ENCODE results near the gene OGDH. TPM values are rescaled to one million over a fixed set of nuclear protein-coding genes. Genes with fewer than 3 reads are reported as not detected.

Gene OGDH
- total and polyA plus RNA-seq, 4 donors: 10.8 to 71.2 (median 41.2) TPM

DNA sequence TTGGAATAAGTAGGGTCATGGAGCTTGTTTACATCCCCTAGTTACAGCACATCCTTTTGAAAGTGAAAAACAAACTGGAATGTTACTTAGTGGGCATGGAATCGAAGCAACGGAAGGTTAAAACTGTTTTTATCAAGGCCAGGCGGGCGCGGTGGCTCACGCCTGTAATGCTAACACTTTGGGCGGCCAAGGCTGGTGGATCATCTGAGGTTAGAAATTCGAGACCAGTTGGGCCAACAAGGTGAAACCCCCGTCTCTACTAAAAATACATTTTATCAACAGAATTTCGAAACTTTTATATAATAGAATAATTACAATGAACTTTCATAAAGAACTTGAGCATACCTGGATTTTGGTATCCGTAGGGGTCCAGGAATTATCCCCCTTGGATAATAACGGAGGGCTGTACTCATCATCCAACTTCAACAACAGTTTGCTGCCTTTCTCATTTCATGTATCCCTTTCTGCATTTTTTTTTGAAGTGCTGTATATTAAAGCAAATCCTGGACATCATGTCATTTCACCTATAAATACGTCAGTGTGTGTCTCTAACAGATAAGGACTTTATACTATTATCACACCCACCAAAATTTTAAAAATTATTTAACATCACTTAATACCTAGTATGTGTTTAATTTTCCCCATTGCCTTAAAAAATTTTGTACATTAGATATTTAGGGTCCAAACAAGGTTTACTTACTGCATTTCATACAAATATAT lies 23.1 kb upstream of the OGDH start:
- peak overlapping the region in 2 of 3 donors; percentile 22 to 59 for H3K4me3 ChIP-seq (ENCODE audit: low read depth in 1 of 3, low read length in 3 of 3)
- no peak for DNase-seq (ENCODE audit: low spot score)
- WGBS: 90% methylated on average over 13 of the region's 13 CpGs
- H3K4me1 ChIP-seq (ENCODE audit: control insufficient read depth in 4 of 4, insufficient read depth in 4 of 4, low read length in 3 of 4): peaks cover 4 to 20% (median 8%) of the 10 kb centered on the region in 4 donors
- peak overlapping the region; percentile 84 to 98 for H3K27ac ChIP-seq (ENCODE audit: low read depth in 1 of 2, low read length in 2 of 2)
- TF ChIP-seq, protein P1, sequence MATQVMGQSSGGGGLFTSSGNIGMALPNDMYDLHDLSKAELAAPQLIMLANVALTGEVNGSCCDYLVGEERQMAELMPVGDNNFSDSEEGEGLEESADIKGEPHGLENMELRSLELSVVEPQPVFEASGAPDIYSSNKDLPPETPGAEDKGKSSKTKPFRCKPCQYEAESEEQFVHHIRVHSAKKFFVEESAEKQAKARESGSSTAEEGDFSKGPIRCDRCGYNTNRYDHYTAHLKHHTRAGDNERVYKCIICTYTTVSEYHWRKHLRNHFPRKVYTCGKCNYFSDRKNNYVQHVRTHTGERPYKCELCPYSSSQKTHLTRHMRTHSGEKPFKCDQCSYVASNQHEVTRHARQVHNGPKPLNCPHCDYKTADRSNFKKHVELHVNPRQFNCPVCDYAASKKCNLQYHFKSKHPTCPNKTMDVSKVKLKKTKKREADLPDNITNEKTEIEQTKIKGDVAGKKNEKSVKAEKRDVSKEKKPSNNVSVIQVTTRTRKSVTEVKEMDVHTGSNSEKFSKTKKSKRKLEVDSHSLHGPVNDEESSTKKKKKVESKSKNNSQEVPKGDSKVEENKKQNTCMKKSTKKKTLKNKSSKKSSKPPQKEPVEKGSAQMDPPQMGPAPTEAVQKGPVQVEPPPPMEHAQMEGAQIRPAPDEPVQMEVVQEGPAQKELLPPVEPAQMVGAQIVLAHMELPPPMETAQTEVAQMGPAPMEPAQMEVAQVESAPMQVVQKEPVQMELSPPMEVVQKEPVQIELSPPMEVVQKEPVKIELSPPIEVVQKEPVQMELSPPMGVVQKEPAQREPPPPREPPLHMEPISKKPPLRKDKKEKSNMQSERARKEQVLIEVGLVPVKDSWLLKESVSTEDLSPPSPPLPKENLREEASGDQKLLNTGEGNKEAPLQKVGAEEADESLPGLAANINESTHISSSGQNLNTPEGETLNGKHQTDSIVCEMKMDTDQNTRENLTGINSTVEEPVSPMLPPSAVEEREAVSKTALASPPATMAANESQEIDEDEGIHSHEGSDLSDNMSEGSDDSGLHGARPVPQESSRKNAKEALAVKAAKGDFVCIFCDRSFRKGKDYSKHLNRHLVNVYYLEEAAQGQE (IDR thresholded peaks at IDR 0.05): no peak
- TF ChIP-seq NR2F2 (IDR thresholded peaks at IDR 0.05) (no peak), FOXA1 (IDR thresholded peaks at IDR 0.05) (no peak), RXRA (IDR thresholded peaks at IDR 0.05) (no peak), TAF1 (conservative IDR thresholded peaks at IDR 0.05) (no peak), HNF4A (conservative IDR thresholded peaks at IDR 0.05) (no peak), HNF4G (IDR thresholded peaks at IDR 0.05) (no peak), FOXA2 (IDR thresholded peaks at IDR 0.05) (no peak), EGR1 (IDR thresholded peaks at IDR 0.05; ENCODE audit: low read depth in 2 of 2) (no peak), RAD21 (IDR thresholded peaks at IDR 0.05) (no peak), SP1 (IDR thresholded peaks at IDR 0.05) (no peak)
- TF ChIP-seq, protein P2, sequence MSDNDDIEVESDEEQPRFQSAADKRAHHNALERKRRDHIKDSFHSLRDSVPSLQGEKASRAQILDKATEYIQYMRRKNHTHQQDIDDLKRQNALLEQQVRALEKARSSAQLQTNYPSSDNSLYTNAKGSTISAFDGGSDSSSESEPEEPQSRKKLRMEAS (IDR thresholded peaks at IDR 0.05): no peak
- TF ChIP-seq, protein P3, sequence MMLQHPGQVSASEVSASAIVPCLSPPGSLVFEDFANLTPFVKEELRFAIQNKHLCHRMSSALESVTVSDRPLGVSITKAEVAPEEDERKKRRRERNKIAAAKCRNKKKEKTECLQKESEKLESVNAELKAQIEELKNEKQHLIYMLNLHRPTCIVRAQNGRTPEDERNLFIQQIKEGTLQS (IDR thresholded peaks at IDR 0.05): no peak
- TF ChIP-seq, protein P4, sequence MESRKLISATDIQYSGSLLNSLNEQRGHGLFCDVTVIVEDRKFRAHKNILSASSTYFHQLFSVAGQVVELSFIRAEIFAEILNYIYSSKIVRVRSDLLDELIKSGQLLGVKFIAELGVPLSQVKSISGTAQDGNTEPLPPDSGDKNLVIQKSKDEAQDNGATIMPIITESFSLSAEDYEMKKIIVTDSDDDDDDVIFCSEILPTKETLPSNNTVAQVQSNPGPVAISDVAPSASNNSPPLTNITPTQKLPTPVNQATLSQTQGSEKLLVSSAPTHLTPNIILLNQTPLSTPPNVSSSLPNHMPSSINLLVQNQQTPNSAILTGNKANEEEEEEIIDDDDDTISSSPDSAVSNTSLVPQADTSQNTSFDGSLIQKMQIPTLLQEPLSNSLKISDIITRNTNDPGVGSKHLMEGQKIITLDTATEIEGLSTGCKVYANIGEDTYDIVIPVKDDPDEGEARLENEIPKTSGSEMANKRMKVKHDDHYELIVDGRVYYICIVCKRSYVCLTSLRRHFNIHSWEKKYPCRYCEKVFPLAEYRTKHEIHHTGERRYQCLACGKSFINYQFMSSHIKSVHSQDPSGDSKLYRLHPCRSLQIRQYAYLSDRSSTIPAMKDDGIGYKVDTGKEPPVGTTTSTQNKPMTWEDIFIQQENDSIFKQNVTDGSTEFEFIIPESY (IDR thresholded peaks at IDR 0.05): no peak
- H3K9me3 ChIP-seq (ENCODE audit: control insufficient read depth in 4 of 4, low read length in 3 of 4): no peaks in the 10 kb centered on the region
- H3K36me3 ChIP-seq (ENCODE audit: control insufficient read depth in 4 of 4, insufficient read depth in 3 of 4, low read depth in 1 of 4, low read length in 3 of 4): peaks cover 4 to 14% (median 10%) of the 10 kb centered on the region in 4 donors
- H3K9ac ChIP-seq (ENCODE audit: low read depth in 1 of 2, low read length in 2 of 2): peak overlapping the region in 1 of 2 donors; percentile 96
- H3K27me3 ChIP-seq (ENCODE audit: control insufficient read depth in 4 of 4, insufficient read depth in 4 of 4, low read length in 3 of 4): no peaks in the 10 kb centered on the region

DNA sequence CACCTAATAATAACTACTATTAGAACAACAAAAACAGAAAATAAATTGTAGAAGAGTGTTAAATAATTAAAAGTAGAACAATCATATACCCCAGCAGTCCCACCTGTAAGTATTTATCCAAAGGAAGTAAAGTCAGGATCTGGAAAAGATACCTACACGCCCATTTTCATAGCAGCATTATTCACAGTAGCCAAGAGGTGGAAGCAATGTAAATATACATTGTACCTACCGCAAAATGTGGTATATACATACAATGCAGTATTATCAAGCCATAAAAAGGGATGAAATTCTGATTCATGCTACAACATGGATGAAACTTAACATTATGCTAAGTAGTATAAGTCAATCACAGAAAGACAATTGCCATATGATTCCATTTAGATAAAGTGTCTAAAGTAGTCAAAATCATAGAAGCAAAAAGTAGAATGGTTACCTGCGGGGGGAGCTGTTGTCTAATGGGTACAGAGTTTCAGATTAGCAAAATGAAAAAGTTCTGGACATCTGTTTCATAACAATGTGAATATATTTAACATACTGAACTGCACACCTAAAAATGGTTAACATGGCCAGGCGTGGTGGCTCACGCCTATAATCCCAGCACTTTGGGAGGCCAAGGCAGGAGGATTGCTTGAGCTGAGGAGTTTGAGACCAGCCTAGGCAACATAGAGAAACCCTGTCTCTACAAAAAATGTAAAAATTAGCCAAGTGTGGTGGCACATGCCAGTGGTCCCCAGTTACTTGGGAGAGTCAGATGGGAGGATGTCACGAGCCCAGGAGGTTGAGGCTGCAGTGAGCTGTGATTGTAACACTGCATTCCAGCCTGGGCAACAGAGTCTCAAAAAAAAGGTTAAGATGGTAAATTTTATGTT lies 18.4 kb upstream of the OGDH start:
- TF ChIP-seq, protein P5, sequence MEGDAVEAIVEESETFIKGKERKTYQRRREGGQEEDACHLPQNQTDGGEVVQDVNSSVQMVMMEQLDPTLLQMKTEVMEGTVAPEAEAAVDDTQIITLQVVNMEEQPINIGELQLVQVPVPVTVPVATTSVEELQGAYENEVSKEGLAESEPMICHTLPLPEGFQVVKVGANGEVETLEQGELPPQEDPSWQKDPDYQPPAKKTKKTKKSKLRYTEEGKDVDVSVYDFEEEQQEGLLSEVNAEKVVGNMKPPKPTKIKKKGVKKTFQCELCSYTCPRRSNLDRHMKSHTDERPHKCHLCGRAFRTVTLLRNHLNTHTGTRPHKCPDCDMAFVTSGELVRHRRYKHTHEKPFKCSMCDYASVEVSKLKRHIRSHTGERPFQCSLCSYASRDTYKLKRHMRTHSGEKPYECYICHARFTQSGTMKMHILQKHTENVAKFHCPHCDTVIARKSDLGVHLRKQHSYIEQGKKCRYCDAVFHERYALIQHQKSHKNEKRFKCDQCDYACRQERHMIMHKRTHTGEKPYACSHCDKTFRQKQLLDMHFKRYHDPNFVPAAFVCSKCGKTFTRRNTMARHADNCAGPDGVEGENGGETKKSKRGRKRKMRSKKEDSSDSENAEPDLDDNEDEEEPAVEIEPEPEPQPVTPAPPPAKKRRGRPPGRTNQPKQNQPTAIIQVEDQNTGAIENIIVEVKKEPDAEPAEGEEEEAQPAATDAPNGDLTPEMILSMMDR (IDR thresholded peaks at IDR 0.05; ENCODE audit: low read depth, low read length, missing input control): peak; percentile 61
- TF ChIP-seq HNF4G (IDR thresholded peaks at IDR 0.05) (no peak), RAD21 (IDR thresholded peaks at IDR 0.05) (peak; percentile 93 to 95)
- Histone ChIP-seq H3K27ac (ENCODE audit: low read depth in 1 of 2, low read length in 2 of 2) (no peak overlapping the region), H3K4me1 (ENCODE audit: control insufficient read depth in 4 of 4, insufficient read depth in 4 of 4, low read length in 3 of 4) (peaks cover 0 to 5% (median 0%) of the 10 kb centered on the region in 4 donors), H3K9ac (ENCODE audit: low read depth in 1 of 2, low read length in 2 of 2) (no peak overlapping the region), H3K4me3 (ENCODE audit: low read depth in 1 of 3, low read length in 3 of 3) (no peak overlapping the region), H3K27me3 (ENCODE audit: control insufficient read depth in 4 of 4, insufficient read depth in 4 of 4, low read length in 3 of 4) (no peaks in the 10 kb centered on the region), H3K9me3 (ENCODE audit: control insufficient read depth in 4 of 4, low read length in 3 of 4) (no peaks in the 10 kb centered on the region), H3K36me3 (ENCODE audit: control insufficient read depth in 4 of 4, insufficient read depth in 3 of 4, low read depth in 1 of 4, low read length in 3 of 4) (no peaks in the 10 kb centered on the region)
- peak; percentile 54 for DNase-seq (ENCODE audit: low spot score)
- WGBS: 21% methylated on average over 6 of the region's 6 CpGs
